Measurements from ENCODE around the gene AJAP1.

- TF ChIP-seq, protein P1, sequence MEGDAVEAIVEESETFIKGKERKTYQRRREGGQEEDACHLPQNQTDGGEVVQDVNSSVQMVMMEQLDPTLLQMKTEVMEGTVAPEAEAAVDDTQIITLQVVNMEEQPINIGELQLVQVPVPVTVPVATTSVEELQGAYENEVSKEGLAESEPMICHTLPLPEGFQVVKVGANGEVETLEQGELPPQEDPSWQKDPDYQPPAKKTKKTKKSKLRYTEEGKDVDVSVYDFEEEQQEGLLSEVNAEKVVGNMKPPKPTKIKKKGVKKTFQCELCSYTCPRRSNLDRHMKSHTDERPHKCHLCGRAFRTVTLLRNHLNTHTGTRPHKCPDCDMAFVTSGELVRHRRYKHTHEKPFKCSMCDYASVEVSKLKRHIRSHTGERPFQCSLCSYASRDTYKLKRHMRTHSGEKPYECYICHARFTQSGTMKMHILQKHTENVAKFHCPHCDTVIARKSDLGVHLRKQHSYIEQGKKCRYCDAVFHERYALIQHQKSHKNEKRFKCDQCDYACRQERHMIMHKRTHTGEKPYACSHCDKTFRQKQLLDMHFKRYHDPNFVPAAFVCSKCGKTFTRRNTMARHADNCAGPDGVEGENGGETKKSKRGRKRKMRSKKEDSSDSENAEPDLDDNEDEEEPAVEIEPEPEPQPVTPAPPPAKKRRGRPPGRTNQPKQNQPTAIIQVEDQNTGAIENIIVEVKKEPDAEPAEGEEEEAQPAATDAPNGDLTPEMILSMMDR (IDR thresholded peaks at IDR 0.05; ENCODE audit: poor library complexity, severe bottlenecking), result no peak
- TF ChIP-seq RAD21 (conservative IDR thresholded peaks at IDR 0.05) (no peak), EZH2 (IDR thresholded peaks at IDR 0.05; ENCODE audit: borderline replicate concordance, insufficient read depth, low read length, poor library complexity, severe bottlenecking) (no peak)
Measured at GRCh38 chr1:4612991-4613390, 41.4 kb upstream of the AJAP1 start.

Data from neural cell (in vitro differentiated cells).